CD14-positive monocyte (primary cell): ENCODE measurements around the gene C11orf86. TPM values are rescaled to one million over a fixed set of nuclear protein-coding genes. Genes with fewer than 3 reads are reported as not detected.
"Not testable (repeated sequence)": the region's sequence is repeated elsewhere in the genome, so short reads cannot be mapped to it uniquely, and the experiment has no call there.

Source experiments
- DNase-seq, 3 donors: peaks; one replicate each; pipeline ENCODE4 v3.0.0-alpha.2; 2011 to 2022
- H2AFZ ChIP-seq: 2 replicates; pipeline ENCODE4 v1.6.0; 2012; ENCODE audit warnings: mild to moderate bottlenecking, low read depth, low read length, inconsistent platforms; ENCODE audit not compliant: insufficient read depth, poor library complexity, severe bottlenecking
- H3K27ac ChIP-seq, 2 donors: 1 replicate in 1 of 2; 2 replicates in 1 of 2; pipeline ENCODE4 v1.5.1; 2012 to 2013; ENCODE audit warnings: low read length in 2 of 2, control low read depth in 1 of 2, inconsistent platforms in 1 of 2, low read depth in 1 of 2, mild to moderate bottlenecking in 1 of 2
- H3K27me3 ChIP-seq, 2 donors: one replicate each; pipeline versions ENCODE4 v1.6.0 to v1.6.1; 2011 to 2013; ENCODE audit warnings: low read length in 2 of 2; ENCODE audit not compliant: control insufficient read depth in 2 of 2, insufficient read depth in 2 of 2
- H3K36me3 ChIP-seq, 2 donors: replicated peaks in 1 of 2; 1 replicate in 1 of 2; 2 replicates in 1 of 2; pipeline versions ENCODE4 v1.5.1 to v1.6.1; 2012 to 2013; ENCODE audit warnings: low read length in 2 of 2, control low read depth in 1 of 2, inconsistent platforms in 1 of 2, mild to moderate bottlenecking in 1 of 2; ENCODE audit not compliant: insufficient read depth in 2 of 2, control insufficient read depth in 1 of 2
- H3K4me1 ChIP-seq, 2 donors: 1 replicate in 1 of 2; 2 replicates in 1 of 2; pipeline versions ENCODE4 v1.5.1 to v1.6.1; 2012 to 2013; ENCODE audit warnings: low read length in 2 of 2, control low read depth in 1 of 2, inconsistent platforms in 1 of 2, mild to moderate bottlenecking in 1 of 2, moderate library complexity in 1 of 2; ENCODE audit not compliant: insufficient read depth in 2 of 2, control insufficient read depth in 1 of 2
- H3K4me2 ChIP-seq: replicated peaks from 2 replicates; pipeline ENCODE3; 2012; ENCODE audit warnings: low read length, moderate library complexity, mild to moderate bottlenecking; ENCODE audit not compliant: poor library complexity, severe bottlenecking; ENCODE audit errors: extremely low read depth
- H3K4me3 ChIP-seq, 3 experiments: fragments of 200-600 bp in 1 of 3; sonication (generic) in 1 of 3; replicated peaks in 1 of 3; 1 replicate in 2 of 3; 2 replicates in 1 of 3; pipeline ENCODE4 v1.5.1; 2011 to 2013; ENCODE audit warnings: low read length in 3 of 3, mild to moderate bottlenecking in 3 of 3, control low read depth in 2 of 3, low read depth in 2 of 3, inconsistent platforms in 1 of 3, moderate library complexity in 1 of 3
- H3K79me2 ChIP-seq: 2 replicates; pipeline ENCODE4 v1.6.0; 2012; ENCODE audit warnings: mild to moderate bottlenecking, control low read depth, inconsistent platforms, low read length, moderate library complexity; ENCODE audit not compliant: insufficient read depth
- H3K9ac ChIP-seq: 2 replicates; pipeline ENCODE4 v1.6.0; 2017; ENCODE audit warnings: low read length, mild to moderate bottlenecking; ENCODE audit not compliant: insufficient read depth, poor library complexity, severe bottlenecking
- H3K9me3 ChIP-seq, 2 donors: replicated peaks in 1 of 2; 1 replicate in 1 of 2; 2 replicates in 1 of 2; pipeline versions ENCODE4 v1.5.1 to v1.6.1; 2012 to 2013; ENCODE audit warnings: low read length in 2 of 2, control low read depth in 1 of 2; ENCODE audit not compliant: control insufficient read depth in 1 of 2, insufficient read depth in 1 of 2
- H4K20me1 ChIP-seq: 2 replicates; pipeline ENCODE4 v1.6.0; 2012; ENCODE audit warnings: mild to moderate bottlenecking, low read length, control low read depth, moderate library complexity; ENCODE audit not compliant: insufficient read depth
- H3K27ac Mint-ChIP-seq, 7 donors: one replicate each; pipeline ENCODE4 v1.8.0; 2020; ENCODE audit warnings: mild to moderate bottlenecking in 7 of 7, mixed read lengths in 7 of 7, moderate library complexity in 6 of 7, inconsistent platforms in 2 of 7
- H3K27me3 Mint-ChIP-seq, 3 donors: one replicate each; pipeline ENCODE4 v1.8.0; 2021 to 2022; ENCODE audit warnings: low read depth in 3 of 3, mild to moderate bottlenecking in 3 of 3, mixed read lengths in 3 of 3, moderate library complexity in 3 of 3, inconsistent platforms in 1 of 3
- H3K36me3 Mint-ChIP-seq, 2 donors: one replicate each; pipeline ENCODE4 v1.8.0; 2020; ENCODE audit warnings: mixed read lengths in 2 of 2, inconsistent platforms in 1 of 2, mild to moderate bottlenecking in 1 of 2
- H3K4me1 Mint-ChIP-seq: one replicate; pipeline ENCODE4 v1.8.0; 2020; ENCODE audit warnings: mild to moderate bottlenecking, mixed read lengths
- H3K4me3 Mint-ChIP-seq, 2 donors: one replicate each; pipeline ENCODE4 v1.8.0; 2020; ENCODE audit warnings: mild to moderate bottlenecking in 2 of 2, mixed read lengths in 2 of 2, moderate library complexity in 1 of 2
- H3K9me3 Mint-ChIP-seq, 7 donors: one replicate each; pipeline ENCODE4 v1.8.0; 2020 to 2022; ENCODE audit warnings: mixed read lengths in 7 of 7, mild to moderate bottlenecking in 6 of 7, moderate library complexity in 6 of 7, inconsistent platforms in 2 of 7
- CTCF ChIP-seq: fragments of 200-600 bp; IDR thresholded peaks from one replicate; pipeline ENCODE4 v1.8.0; 2022; ENCODE audit warnings: antibody characterized with exemption, mild to moderate bottlenecking
- WGBS: methylation state at CpG from one replicate; pipeline ENCODE4 v1.1.5; 2013; ENCODE audit warnings: missing lambda C conversion rate; ENCODE audit not compliant: insufficient coverage; 5-methylcytosine and 5-hydroxymethylcytosine counted together
- intact Hi-C, 2 donors: fragments of 100-400 bp; cut with micrococcal nuclease; formaldehyde crosslinking; loops; one replicate each; pipeline versions ENCODE4 v1.15.0 to v1.15.1; 2023
- polyA plus RNA-seq, 3 donors: library from polyadenylated mRNA; depleted of rRNA in 1 of 3; unstranded in 2 of 3; stranded (reverse) in 1 of 3; fragments of 300-500 nt in 2 of 3; fragments of >200 nt in 1 of 3; fragmentation: Illumina TruSeq in 2 of 3; gene quantifications; 1 replicate in 2 of 3; 2 replicates in 1 of 3; pipeline ENCODE4 v1.2.3, GENCODE V29; 2012 to 2021

The C11orf86 gene
- polyA plus RNA-seq, 3 donors = not detected

DNA sequence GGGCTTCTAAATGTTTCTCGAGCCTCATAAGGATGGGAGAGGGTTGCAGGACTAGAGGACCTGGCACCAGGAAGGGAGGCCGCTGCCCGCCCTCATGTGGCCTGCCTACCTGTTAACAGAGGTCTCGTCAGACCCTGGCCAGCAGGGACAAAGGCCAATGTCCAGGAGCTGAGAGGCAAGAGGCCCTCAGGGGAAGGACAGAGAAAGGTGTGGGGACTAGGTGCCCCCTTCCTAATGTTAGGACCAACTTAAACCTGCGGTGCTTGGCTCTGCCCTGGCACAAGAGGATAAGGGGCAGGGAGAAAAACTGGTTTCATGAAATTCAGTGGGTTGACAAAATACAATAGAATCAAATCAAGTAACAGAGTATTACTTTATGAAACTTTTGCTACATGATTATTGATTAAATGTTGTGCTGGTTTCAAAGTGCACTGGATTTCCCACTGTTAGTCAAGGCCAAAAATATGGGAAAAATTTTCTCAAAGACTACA is 27.9 kb downstream of the C11orf86 start:
- 93% methylated on average over 2 of the region's 5 CpGs for WGBS
- intact Hi-C loops = no loop called here
- Histone ChIP-seq H3K27ac (no peak overlapping the region), H3K4me3 (no peak overlapping the region), H3K79me2 (no peaks in the 10 kb centered on the region), H2AFZ (no peak overlapping the region), H3K9ac (no peak overlapping the region), H3K36me3 (no peaks in the 10 kb centered on the region), H3K27me3 (no peaks in the 10 kb centered on the region), H4K20me1 (no peaks in the 10 kb centered on the region), H3K9me3 (no peaks in the 10 kb centered on the region), H3K4me2 (no peak overlapping the region), H3K4me1 (no peaks in the 10 kb centered on the region)
- no peaks in the 10 kb centered on the region for H3K36me3 Mint-ChIP-seq
- no peak for TF ChIP-seq CTCF
- DNase-seq = no peak
- no peak overlapping the region for H3K4me3 Mint-ChIP-seq
- H3K27ac Mint-ChIP-seq = no peak overlapping the region
- peaks cover 13 to 22% (median 14%) of the 10 kb centered on the region in 3 donors for H3K27me3 Mint-ChIP-seq
- peaks cover 0 to 6% (median 0%) of the 10 kb centered on the region in 7 donors for H3K9me3 Mint-ChIP-seq
- H3K4me1 Mint-ChIP-seq = no peaks in the 10 kb centered on the region

- H3K4me1 Mint-ChIP-seq, H3K9me3 ChIP-seq, H3K79me2 ChIP-seq, H3K4me3 ChIP-seq, H3K9me3 Mint-ChIP-seq, H4K20me1 ChIP-seq, H3K36me3 ChIP-seq, H3K27ac Mint-ChIP-seq, H3K9ac ChIP-seq, H3K36me3 Mint-ChIP-seq, H3K27me3 ChIP-seq, H3K4me2 ChIP-seq, intact Hi-C loops, H2AFZ ChIP-seq, H3K27ac ChIP-seq, H3K4me1 ChIP-seq, H3K4me3 Mint-ChIP-seq, DNase-seq: not testable (repeated sequence)
- WGBS = 93% methylated on average over 5 of the region's 8 CpGs
- H3K27me3 Mint-ChIP-seq = peaks cover 13 to 24% (median 16%) of the 10 kb centered on the region in 3 donors
Observed at GRCh38 chr11:67005200-67005599, 30.1 kb downstream of the C11orf86 start.
